ENCODE measurements around the gene HJV. TPM values are rescaled to one million over a fixed set of nuclear protein-coding genes. Genes with fewer than 3 reads are reported as not detected.

HJV gene
- total and polyA plus RNA-seq, 2 of the 4 experiments (the other 2 are of a cell fraction) = not detected

DNA sequence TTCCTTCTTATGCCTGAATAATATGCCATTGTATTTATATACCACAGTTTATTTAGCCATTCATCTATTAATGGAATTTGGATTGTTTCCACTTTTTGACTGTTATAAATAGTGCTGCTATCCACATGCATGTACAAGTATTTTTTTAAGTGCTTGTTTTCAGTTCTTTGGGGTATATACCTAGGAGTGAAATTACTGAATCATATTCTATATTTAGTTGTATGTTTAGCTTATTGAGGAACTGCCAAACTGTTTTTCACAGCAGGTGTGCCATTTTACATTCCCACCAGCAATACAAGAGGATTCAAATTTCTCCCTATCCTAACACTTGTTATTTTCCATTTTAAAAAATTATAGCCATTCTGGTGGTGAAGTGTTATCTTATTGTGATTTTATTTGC lies 7.6 kb upstream of the HJV start:
- no peak overlapping the region for H3K4me2 ChIP-seq (ENCODE audit: low read depth, low read length)
- BruUV-seq (replicated peaks) = no TSS peak
- H2BK120ac ChIP-seq (ENCODE audit: low read depth, low read length) = no peak overlapping the region
- no peaks in the 10 kb centered on the region for H3K9me1 ChIP-seq (ENCODE audit: insufficient read depth, low read length)
- no peaks in the 10 kb centered on the region for H4K20me1 ChIP-seq (ENCODE audit: insufficient read depth, low read length)
- no peak overlapping the region for H3K4me3 ChIP-seq (ENCODE audit: insufficient read depth, low read depth, low read length)
- no peak overlapping the region for H2BK20ac ChIP-seq (ENCODE audit: low read depth, low read length)
- H3K4me1 ChIP-seq (ENCODE audit: control insufficient read depth, insufficient read depth, low read length) = no peaks in the 10 kb centered on the region
- TF ChIP-seq FOS (IDR thresholded peaks at IDR 0.05; ENCODE audit: low read depth, low read length) = no peak
- TF ChIP-seq MAFK (IDR thresholded peaks at IDR 0.05; ENCODE audit: low read depth, low read length) = no peak
- no peak for TF ChIP-seq CHD1 (IDR thresholded peaks at IDR 0.05; ENCODE audit: low read depth, low read length)
- TF ChIP-seq CEBPB (IDR thresholded peaks at IDR 0.05; ENCODE audit: low read depth, low read length) = no peak
- TF ChIP-seq, protein P1, sequence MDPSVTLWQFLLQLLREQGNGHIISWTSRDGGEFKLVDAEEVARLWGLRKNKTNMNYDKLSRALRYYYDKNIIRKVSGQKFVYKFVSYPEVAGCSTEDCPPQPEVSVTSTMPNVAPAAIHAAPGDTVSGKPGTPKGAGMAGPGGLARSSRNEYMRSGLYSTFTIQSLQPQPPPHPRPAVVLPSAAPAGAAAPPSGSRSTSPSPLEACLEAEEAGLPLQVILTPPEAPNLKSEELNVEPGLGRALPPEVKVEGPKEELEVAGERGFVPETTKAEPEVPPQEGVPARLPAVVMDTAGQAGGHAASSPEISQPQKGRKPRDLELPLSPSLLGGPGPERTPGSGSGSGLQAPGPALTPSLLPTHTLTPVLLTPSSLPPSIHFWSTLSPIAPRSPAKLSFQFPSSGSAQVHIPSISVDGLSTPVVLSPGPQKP (IDR thresholded peaks at IDR 0.05; ENCODE audit: borderline replicate concordance, low read depth, low read length) = no peak
- TF ChIP-seq, protein P2, sequence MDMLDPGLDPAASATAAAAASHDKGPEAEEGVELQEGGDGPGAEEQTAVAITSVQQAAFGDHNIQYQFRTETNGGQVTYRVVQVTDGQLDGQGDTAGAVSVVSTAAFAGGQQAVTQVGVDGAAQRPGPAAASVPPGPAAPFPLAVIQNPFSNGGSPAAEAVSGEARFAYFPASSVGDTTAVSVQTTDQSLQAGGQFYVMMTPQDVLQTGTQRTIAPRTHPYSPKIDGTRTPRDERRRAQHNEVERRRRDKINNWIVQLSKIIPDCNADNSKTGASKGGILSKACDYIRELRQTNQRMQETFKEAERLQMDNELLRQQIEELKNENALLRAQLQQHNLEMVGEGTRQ (IDR thresholded peaks at IDR 0.05; ENCODE audit: low read depth, low read length) = no peak
- no peak for TF ChIP-seq MXI1 (IDR thresholded peaks at IDR 0.05; ENCODE audit: borderline replicate concordance, low read depth, low read length)
- TF ChIP-seq RAD21 (IDR thresholded peaks at IDR 0.05; ENCODE audit: low read length) = no peak
- TF ChIP-seq, protein P3, sequence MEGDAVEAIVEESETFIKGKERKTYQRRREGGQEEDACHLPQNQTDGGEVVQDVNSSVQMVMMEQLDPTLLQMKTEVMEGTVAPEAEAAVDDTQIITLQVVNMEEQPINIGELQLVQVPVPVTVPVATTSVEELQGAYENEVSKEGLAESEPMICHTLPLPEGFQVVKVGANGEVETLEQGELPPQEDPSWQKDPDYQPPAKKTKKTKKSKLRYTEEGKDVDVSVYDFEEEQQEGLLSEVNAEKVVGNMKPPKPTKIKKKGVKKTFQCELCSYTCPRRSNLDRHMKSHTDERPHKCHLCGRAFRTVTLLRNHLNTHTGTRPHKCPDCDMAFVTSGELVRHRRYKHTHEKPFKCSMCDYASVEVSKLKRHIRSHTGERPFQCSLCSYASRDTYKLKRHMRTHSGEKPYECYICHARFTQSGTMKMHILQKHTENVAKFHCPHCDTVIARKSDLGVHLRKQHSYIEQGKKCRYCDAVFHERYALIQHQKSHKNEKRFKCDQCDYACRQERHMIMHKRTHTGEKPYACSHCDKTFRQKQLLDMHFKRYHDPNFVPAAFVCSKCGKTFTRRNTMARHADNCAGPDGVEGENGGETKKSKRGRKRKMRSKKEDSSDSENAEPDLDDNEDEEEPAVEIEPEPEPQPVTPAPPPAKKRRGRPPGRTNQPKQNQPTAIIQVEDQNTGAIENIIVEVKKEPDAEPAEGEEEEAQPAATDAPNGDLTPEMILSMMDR (conservative IDR thresholded peaks at IDR 0.05; ENCODE audit: low read depth, low read length) = no peak
- TF ChIP-seq POLR2A (IDR thresholded peaks at IDR 0.05; ENCODE audit: low read depth, low read length) = no peak
- no peak for TF ChIP-seq RFX5 (IDR thresholded peaks at IDR 0.05; ENCODE audit: low read depth, low read length)
- no peak for TF ChIP-seq NFE2L2 (IDR thresholded peaks at IDR 0.05; ENCODE audit: low read depth, low read length)
- TF ChIP-seq MAZ (IDR thresholded peaks at IDR 0.05; ENCODE audit: borderline replicate concordance, low read depth, low read length) = no peak
- TF ChIP-seq SMC3 (IDR thresholded peaks at IDR 0.05; ENCODE audit: low read depth, low read length) = no peak
- no peak for TF ChIP-seq RCOR1 (IDR thresholded peaks at IDR 0.05; ENCODE audit: insufficient replicate concordance, low read length)
- TF ChIP-seq BHLHE40 (IDR thresholded peaks at IDR 0.05; ENCODE audit: low read depth, low read length) = no peak
- no peak overlapping the region for H4K8ac ChIP-seq (ENCODE audit: low read depth in 2 of 2, low read length in 2 of 2)
- H3K14ac ChIP-seq (replicated peaks; ENCODE audit: low read depth, low read length) = no peak overlapping the region
- no peak overlapping the region for H2AK9ac ChIP-seq (replicated peaks; ENCODE audit: low read depth, low read length, poor library complexity)
- no peaks in the 10 kb centered on the region for H3K36me3 ChIP-seq (ENCODE audit: control insufficient read depth, insufficient read depth, low read length)
- no peak overlapping the region for H2AK5ac ChIP-seq (ENCODE audit: low read depth, low read length)
- no peaks in the 10 kb centered on the region for H3K9me3 ChIP-seq (ENCODE audit: control insufficient read depth, insufficient read depth, low read length)
- no peak overlapping the region for H3K9ac ChIP-seq (ENCODE audit: low read depth, low read length)
- no peak overlapping the region for H3K18ac ChIP-seq (ENCODE audit: low read depth, low read length)
- H4K91ac ChIP-seq (ENCODE audit: insufficient read depth, low read depth, low read length) = no peak overlapping the region
- no peak overlapping the region for H3K56ac ChIP-seq (ENCODE audit: extremely low read depth, insufficient read depth, low read length)
- dilution Hi-C loops (cut with HindIII; ENCODE audit: low sequenced_read_pairs, unreplicated experiment) (no loop called here), in situ Hi-C loops (cut with MboI; ENCODE audit: low sequenced_read_pairs) (no loop called here), intact Hi-C loops (cut with micrococcal nuclease) (no loop called here)
- H2AFZ ChIP-seq (replicated peaks; ENCODE audit: low read length, poor library complexity) = no peak overlapping the region
- ChIA-PET CTCF (no interaction called here), POLR2A (ENCODE audit: unreplicated experiment) (no interaction called here)
- H4K5ac ChIP-seq (ENCODE audit: low read depth, low read length) = no peak overlapping the region
- no peak overlapping the region for H3K27ac ChIP-seq (ENCODE audit: insufficient read depth, low read length)
- no peak overlapping the region for H2BK15ac ChIP-seq (ENCODE audit: low read depth, low read length)
- no peak for ATAC-seq (ENCODE audit: low read depth)
- no peak overlapping the region for H3K4ac ChIP-seq (ENCODE audit: low read depth, low read length)
- no peak overlapping the region for H3K23ac ChIP-seq (ENCODE audit: low read depth, low read length)
- no peak overlapping the region for H2BK5ac ChIP-seq (ENCODE audit: low read depth, low read length, poor library complexity, severe bottlenecking)
- DNase-seq = no peak
- no peaks in the 10 kb centered on the region for H3K79me1 ChIP-seq (ENCODE audit: low read depth in 1 of 2, low read length in 2 of 2)
- peaks cover 4% of the 10 kb centered on the region for H3K27me3 ChIP-seq (ENCODE audit: control insufficient read depth, insufficient read depth, low read length)

All from IMR-90 (cell line).